A172 (cell line): ENCODE measurements around the gene PTPRK. TPM values are rescaled to one million over a fixed set of nuclear protein-coding genes. Genes with fewer than 3 reads are reported as not detected.

Experiments used
- DNase-seq: peaks from one replicate; pipeline ENCODE4 v3.0.0-alpha.2; 2015; ENCODE audit warnings: low spot score
- total RNA-seq: library from RNA; depleted of rRNA; stranded (reverse); fragments of >200 nt; shearing (Covaris generic); gene quantifications from 2 replicates; pipeline ENCODE4 v1.2.3, GENCODE V29; 2014

Gene PTPRK
- total RNA-seq, 1 experiment from 2014 or later: 44.1 TPM

GRCh38 chr6:127924031-127924430, 596.4 kb downstream of the PTPRK start:
- no peak for DNase-seq

- no peak for DNase-seq
Measured at GRCh38 chr6:127923135-127923534, 597.3 kb downstream of the PTPRK start.

- no peak for DNase-seq
Measured at GRCh38 chr6:127921982-127922381, 598.4 kb downstream of the PTPRK start.

GRCh38 chr6:127920804-127921203, 599.6 kb downstream of the PTPRK start:
- DNase-seq: no peak
